HepG2 (cell line): Measurements from ENCODE around the gene GPR17. TPM values are rescaled to one million over a fixed set of nuclear protein-coding genes. Genes with fewer than 3 reads are reported as not detected.
A peak's percentile ranks its signal among the peaks of the same experiment; 100 is the strongest.

Experiments used
- HOXD1 ChIP-seq: sonication (generic); formaldehyde crosslinking; IDR thresholded peaks from 2 replicates; pipeline ENCODE4 v1.5.0; 2020; ENCODE audit warnings: missing genetic modification reagents
- KDM5B ChIP-seq: sonication (generic); formaldehyde crosslinking; IDR thresholded peaks from 2 replicates; pipeline ENCODE4 v1.4.0; 2020; ENCODE audit warnings: missing genetic modification reagents, mild to moderate bottlenecking, borderline replicate concordance
- MIER2 ChIP-seq: IDR thresholded peaks from 2 replicates; pipeline ENCODE4 v1.6.1; 2016; ENCODE audit warnings: missing biosample characterization, missing genetic modification reagents
- SNAI1 ChIP-seq: sonication (generic); formaldehyde crosslinking; IDR thresholded peaks from 2 replicates; pipeline ENCODE4 v1.5.0; 2020; ENCODE audit warnings: mild to moderate bottlenecking, missing genetic modification reagents, borderline replicate concordance
- ZNF101 ChIP-seq: sonication (generic); formaldehyde crosslinking; IDR thresholded peaks from 2 replicates; pipeline ENCODE4 v1.4.0; 2020; ENCODE audit warnings: mild to moderate bottlenecking, low read depth, missing genetic modification reagents, borderline replicate concordance
- ZNF12 ChIP-seq: sonication (generic); formaldehyde crosslinking; IDR thresholded peaks from 2 replicates; pipeline ENCODE4 v1.5.0; 2020; ENCODE audit warnings: missing genetic modification reagents
- ZNF235 ChIP-seq: sonication (generic); formaldehyde crosslinking; IDR thresholded peaks from 2 replicates; pipeline ENCODE4 v1.8.1; 2023; ENCODE audit warnings: mild to moderate bottlenecking, missing genetic modification reagents, borderline replicate concordance
- ZNF562 ChIP-seq: sonication (generic); formaldehyde crosslinking; IDR thresholded peaks from 2 replicates; pipeline ENCODE4 v1.8.0; 2022; ENCODE audit warnings: missing genetic modification reagents, borderline replicate concordance
- ZNF589 ChIP-seq: sonication (generic); formaldehyde crosslinking; conservative IDR thresholded peaks from 2 replicates; pipeline ENCODE4 v1.8.0; 2022; ENCODE audit warnings: mild to moderate bottlenecking, moderate library complexity, missing genetic modification reagents
- polyA plus RNA-seq, 8 experiments: library from polyadenylated mRNA; depleted of rRNA in 3 of 8; stranded (reverse) in 7 of 8; unstranded in 1 of 8; fragments of >200 nt; fragmentation: Illumina TruSeq in 4 of 8; extraction: Trizol in 4 of 8; gene quantifications; 2 replicates each; pipeline versions ENCODE4 v1.2.1 to v1.2.3, GENCODE V29; 2011 to 2016; ENCODE audit warnings: low read depth in 4 of 8, missing spikeins in 1 of 8, mixed read lengths in 1 of 8; ENCODE audit not compliant: insufficient read depth in 1 of 8
- total RNA-seq, 5 experiments: library from RNA; depleted of rRNA; stranded (reverse); fragments of >200 nt; fragmentation: Illumina TruSeq; extraction: Trizol; gene quantifications; 2 replicates each; pipeline ENCODE4 v1.2.3, GENCODE V29; 2016; ENCODE audit warnings: low read depth in 1 of 5
- TF ChIP-seq, protein P1 (sequence below), 2 experiments: sonication (generic) in 1 of 2; formaldehyde crosslinking in 1 of 2; IDR thresholded peaks; 2 replicates each; pipeline versions ENCODE4 v1.6.1 to v1.9.0; 2014 to 2022; ENCODE audit warnings: antibody characterized with exemption in 1 of 2, borderline replicate concordance in 1 of 2, inconsistent platforms in 1 of 2, low read depth in 1 of 2, missing genetic modification reagents in 1 of 2
- TF ChIP-seq, protein P2 (sequence below): sonication (generic); formaldehyde crosslinking; IDR thresholded peaks from 2 replicates; pipeline ENCODE4 v1.5.1; 2020; ENCODE audit warnings: mild to moderate bottlenecking, missing genetic modification reagents, borderline replicate concordance
- TF ChIP-seq, protein P3 (sequence below): sonication (generic); formaldehyde crosslinking; conservative IDR thresholded peaks from 2 replicates; pipeline ENCODE4 v1.4.0; 2020; ENCODE audit warnings: missing genetic modification reagents

Gene GPR17
- total and polyA plus RNA-seq, 2 of the 13 experiments (the other 11 are each of a cell fraction or from before 2014, with no cell fraction given) = not detected

DNA sequence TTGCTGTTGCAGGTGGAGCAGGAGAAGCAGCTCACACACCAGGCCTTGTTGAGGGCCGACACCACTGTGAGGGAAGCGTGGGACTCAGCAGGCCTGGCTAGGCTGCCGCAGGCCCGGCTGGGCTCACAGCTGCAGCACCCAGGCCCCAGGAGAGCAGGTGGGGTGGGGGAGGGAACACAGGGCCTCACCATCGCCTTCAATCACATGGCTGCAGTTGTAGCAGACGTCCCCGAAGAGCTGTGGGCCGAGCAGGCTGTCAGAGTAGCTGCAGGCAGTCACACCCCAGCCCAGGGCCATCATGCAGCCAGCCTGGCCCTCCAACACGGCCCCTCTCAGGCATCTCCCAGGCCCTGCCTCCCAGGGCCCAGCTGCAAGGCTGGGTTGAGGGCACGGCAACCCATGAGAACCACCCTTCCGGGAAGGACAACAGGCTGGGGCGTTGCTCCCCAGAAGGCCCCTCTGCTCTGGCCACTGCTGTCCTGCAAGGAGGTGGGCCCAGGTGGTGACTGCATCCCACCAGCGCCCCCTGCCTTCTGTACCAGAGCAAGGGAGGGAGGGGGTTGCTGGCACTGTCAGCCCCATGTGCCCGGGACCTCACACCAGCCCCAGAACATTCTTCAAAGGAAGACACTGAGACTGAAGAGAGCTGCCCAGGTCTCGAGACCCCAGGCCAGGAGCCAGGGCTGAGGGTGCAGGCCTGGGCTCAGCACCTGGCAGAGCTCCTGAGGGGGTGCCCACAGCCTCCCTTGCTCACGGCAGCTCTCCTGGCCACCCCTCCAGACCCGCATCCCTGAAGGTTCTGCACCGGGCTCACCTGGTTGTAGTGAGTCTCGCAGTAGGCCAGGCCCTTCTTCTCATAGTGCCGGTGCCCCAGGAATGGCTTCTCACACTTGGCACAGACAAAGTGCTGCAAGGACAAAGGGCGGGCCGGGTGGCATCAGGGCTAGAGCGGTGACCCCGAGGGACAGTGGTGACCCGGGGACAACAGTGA lies 5.6 kb upstream of the GPR17 start (continued):
- TF ChIP-seq, protein P1, sequence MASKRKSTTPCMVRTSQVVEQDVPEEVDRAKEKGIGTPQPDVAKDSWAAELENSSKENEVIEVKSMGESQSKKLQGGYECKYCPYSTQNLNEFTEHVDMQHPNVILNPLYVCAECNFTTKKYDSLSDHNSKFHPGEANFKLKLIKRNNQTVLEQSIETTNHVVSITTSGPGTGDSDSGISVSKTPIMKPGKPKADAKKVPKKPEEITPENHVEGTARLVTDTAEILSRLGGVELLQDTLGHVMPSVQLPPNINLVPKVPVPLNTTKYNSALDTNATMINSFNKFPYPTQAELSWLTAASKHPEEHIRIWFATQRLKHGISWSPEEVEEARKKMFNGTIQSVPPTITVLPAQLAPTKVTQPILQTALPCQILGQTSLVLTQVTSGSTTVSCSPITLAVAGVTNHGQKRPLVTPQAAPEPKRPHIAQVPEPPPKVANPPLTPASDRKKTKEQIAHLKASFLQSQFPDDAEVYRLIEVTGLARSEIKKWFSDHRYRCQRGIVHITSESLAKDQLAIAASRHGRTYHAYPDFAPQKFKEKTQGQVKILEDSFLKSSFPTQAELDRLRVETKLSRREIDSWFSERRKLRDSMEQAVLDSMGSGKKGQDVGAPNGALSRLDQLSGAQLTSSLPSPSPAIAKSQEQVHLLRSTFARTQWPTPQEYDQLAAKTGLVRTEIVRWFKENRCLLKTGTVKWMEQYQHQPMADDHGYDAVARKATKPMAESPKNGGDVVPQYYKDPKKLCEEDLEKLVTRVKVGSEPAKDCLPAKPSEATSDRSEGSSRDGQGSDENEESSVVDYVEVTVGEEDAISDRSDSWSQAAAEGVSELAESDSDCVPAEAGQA (IDR thresholded peaks at IDR 0.05; ENCODE audit: low read depth) = no peak
- TF ChIP-seq, protein P1 (CRISPR knock-in tag; IDR thresholded peaks at IDR 0.05; ENCODE audit: borderline replicate concordance) = no peak
- TF ChIP-seq MIER2 (CRISPR knock-in tag) (no peak), ZNF12 (CRISPR knock-in tag) (no peak), SNAI1 (CRISPR knock-in tag) (no peak), ZNF235 (CRISPR knock-in tag) (no peak), ZNF101 (CRISPR knock-in tag) (no peak), HOXD1 (no peak), ZNF562 (CRISPR knock-in tag) (no peak), ZNF589 (CRISPR knock-in tag) (no peak), KDM5B (peak; percentile 84; the same call in 1 of the 2 replicates)
- TF ChIP-seq, protein P2, sequence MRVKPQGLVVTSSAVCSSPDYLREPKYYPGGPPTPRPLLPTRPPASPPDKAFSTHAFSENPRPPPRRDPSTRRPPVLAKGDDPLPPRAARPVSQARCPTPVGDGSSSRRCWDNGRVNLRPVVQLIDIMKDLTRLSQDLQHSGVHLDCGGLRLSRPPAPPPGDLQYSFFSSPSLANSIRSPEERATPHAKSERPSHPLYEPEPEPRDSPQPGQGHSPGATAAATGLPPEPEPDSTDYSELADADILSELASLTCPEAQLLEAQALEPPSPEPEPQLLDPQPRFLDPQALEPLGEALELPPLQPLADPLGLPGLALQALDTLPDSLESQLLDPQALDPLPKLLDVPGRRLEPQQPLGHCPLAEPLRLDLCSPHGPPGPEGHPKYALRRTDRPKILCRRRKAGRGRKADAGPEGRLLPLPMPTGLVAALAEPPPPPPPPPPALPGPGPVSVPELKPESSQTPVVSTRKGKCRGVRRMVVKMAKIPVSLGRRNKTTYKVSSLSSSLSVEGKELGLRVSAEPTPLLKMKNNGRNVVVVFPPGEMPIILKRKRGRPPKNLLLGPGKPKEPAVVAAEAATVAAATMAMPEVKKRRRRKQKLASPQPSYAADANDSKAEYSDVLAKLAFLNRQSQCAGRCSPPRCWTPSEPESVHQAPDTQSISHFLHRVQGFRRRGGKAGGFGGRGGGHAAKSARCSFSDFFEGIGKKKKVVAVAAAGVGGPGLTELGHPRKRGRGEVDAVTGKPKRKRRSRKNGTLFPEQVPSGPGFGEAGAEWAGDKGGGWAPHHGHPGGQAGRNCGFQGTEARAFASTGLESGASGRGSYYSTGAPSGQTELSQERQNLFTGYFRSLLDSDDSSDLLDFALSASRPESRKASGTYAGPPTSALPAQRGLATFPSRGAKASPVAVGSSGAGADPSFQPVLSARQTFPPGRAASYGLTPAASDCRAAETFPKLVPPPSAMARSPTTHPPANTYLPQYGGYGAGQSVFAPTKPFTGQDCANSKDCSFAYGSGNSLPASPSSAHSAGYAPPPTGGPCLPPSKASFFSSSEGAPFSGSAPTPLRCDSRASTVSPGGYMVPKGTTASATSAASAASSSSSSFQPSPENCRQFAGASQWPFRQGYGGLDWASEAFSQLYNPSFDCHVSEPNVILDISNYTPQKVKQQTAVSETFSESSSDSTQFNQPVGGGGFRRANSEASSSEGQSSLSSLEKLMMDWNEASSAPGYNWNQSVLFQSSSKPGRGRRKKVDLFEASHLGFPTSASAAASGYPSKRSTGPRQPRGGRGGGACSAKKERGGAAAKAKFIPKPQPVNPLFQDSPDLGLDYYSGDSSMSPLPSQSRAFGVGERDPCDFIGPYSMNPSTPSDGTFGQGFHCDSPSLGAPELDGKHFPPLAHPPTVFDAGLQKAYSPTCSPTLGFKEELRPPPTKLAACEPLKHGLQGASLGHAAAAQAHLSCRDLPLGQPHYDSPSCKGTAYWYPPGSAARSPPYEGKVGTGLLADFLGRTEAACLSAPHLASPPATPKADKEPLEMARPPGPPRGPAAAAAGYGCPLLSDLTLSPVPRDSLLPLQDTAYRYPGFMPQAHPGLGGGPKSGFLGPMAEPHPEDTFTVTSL = no peak
- TF ChIP-seq, protein P3, sequence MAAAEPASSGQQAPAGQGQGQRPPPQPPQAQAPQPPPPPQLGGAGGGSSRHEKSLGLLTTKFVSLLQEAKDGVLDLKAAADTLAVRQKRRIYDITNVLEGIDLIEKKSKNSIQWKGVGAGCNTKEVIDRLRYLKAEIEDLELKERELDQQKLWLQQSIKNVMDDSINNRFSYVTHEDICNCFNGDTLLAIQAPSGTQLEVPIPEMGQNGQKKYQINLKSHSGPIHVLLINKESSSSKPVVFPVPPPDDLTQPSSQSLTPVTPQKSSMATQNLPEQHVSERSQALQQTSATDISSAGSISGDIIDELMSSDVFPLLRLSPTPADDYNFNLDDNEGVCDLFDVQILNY = no peak
